Chondrocyte (in vitro differentiated cells): ENCODE results near the gene USP26. TPM values are rescaled to one million over a fixed set of nuclear protein-coding genes. Genes with fewer than 3 reads are reported as not detected.

Experiments used
- DNase-seq: peaks from one replicate; pipeline ENCODE4 v3.0.0; 2021; ENCODE audit warnings: mixed read lengths, low spot score
- H3K27ac Mint-ChIP-seq: one replicate; pipeline ENCODE4 v1.8.0; 2021; ENCODE audit warnings: mild to moderate bottlenecking, moderate library complexity, mixed read lengths; ENCODE audit not compliant: unreplicated experiment
- H3K27me3 Mint-ChIP-seq: 2 replicates; pipeline ENCODE4 v1.8.0; 2021; ENCODE audit warnings: low read depth, mixed read lengths
- H3K36me3 Mint-ChIP-seq: 2 replicates; pipeline ENCODE4 v1.8.0; 2021; ENCODE audit warnings: low read depth, mixed read lengths
- H3K4me1 Mint-ChIP-seq: 2 replicates; pipeline ENCODE4 v1.8.0; 2021; ENCODE audit warnings: low read depth, mild to moderate bottlenecking, mixed read lengths
- H3K4me3 Mint-ChIP-seq: one replicate; pipeline ENCODE4 v1.8.0; 2021; ENCODE audit warnings: mild to moderate bottlenecking, moderate library complexity, mixed read lengths; ENCODE audit not compliant: unreplicated experiment
- H3K9me3 Mint-ChIP-seq: 2 replicates; pipeline ENCODE4 v1.8.0; 2021; ENCODE audit warnings: low read depth, mixed read lengths
- CTCF ChIP-seq: fragments of 200-600 bp; sonication (generic); IDR thresholded peaks from 2 replicates; pipeline ENCODE4 v1.5.0; 2021; ENCODE audit warnings: antibody characterized with exemption, mild to moderate bottlenecking, moderate library complexity
- long read RNA-seq: library from polyadenylated mRNA; stranded (forward); transcript quantifications from one replicate; pipeline ENCODE4 v2.0.0, GENCODE V29; 2021
- total RNA-seq: library from RNA; stranded (reverse); gene quantifications from 3 replicates; pipeline ENCODE4 v1.2.1, GENCODE V29; 2021

The USP26 gene
- 0.17 TPM in 1 of 3 replicates, not detected in the others for total RNA-seq
- long read RNA-seq: 0 reads

- Mint-ChIP-seq H3K36me3 (no peaks in the 10 kb centered on the region), H3K4me3 (no peak within 1 kb of the TSS), H3K27ac (no peak within 1 kb of the TSS), H3K27me3 (no peaks in the 10 kb centered on the region), H3K9me3 (no peaks in the 10 kb centered on the region), H3K4me1 (no peaks in the 10 kb centered on the region)
- no peak for TF ChIP-seq CTCF
- no peak for DNase-seq
Measured at GRCh38 chrX:133097031-133097430, at the start of gene USP26. Gene USP26 (minus strand): TSS chrX:133097109. CDS start chrX:133028220, 68,889 bp downstream.

- Mint-ChIP-seq H3K9me3 (no peaks in the 10 kb centered on the region), H3K4me1 (no peaks in the 10 kb centered on the region)
- TF ChIP-seq CTCF: no peak
Measured at GRCh38 chrX:133134282-133134681, 37.4 kb upstream of the USP26 start.

GRCh38 chrX:133120406-133120805 is 23.5 kb upstream of the USP26 start:
- Mint-ChIP-seq H3K9me3 (no peaks in the 10 kb centered on the region), H3K27me3 (peaks cover 11% of the 10 kb centered on the region), H3K27ac (no peak overlapping the region), H3K4me3 (no peak overlapping the region), H3K36me3 (no peaks in the 10 kb centered on the region), H3K4me1 (no peaks in the 10 kb centered on the region)
- no peak for DNase-seq
- no peak for TF ChIP-seq CTCF

More at GRCh38 chrX:133134282-133134681, 37.4 kb upstream of the USP26 start:
- Mint-ChIP-seq H3K27ac (no peak overlapping the region), H3K36me3 (no peaks in the 10 kb centered on the region), H3K4me3 (no peak overlapping the region), H3K27me3 (peaks cover 9% of the 10 kb centered on the region)
- no peak for DNase-seq

- no peaks in the 10 kb centered on the region for H3K9me3 Mint-ChIP-seq
- no peaks in the 10 kb centered on the region for H3K4me1 Mint-ChIP-seq
- no peak overlapping the region for H3K4me3 Mint-ChIP-seq
- DNase-seq: no peak
- H3K27ac Mint-ChIP-seq: no peak overlapping the region
- no peak for TF ChIP-seq CTCF
- H3K36me3 Mint-ChIP-seq: no peaks in the 10 kb centered on the region
- H3K27me3 Mint-ChIP-seq: no peaks in the 10 kb centered on the region
Measured at GRCh38 chrX:133094098-133094731, 2.7 kb downstream of the USP26 start.

- no peak overlapping the region for H3K4me3 Mint-ChIP-seq
- no peaks in the 10 kb centered on the region for H3K9me3 Mint-ChIP-seq
- H3K36me3 Mint-ChIP-seq: no peaks in the 10 kb centered on the region
- H3K27me3 Mint-ChIP-seq: no peaks in the 10 kb centered on the region
- H3K4me1 Mint-ChIP-seq: no peaks in the 10 kb centered on the region
- DNase-seq: no peak
- TF ChIP-seq CTCF: no peak
- no peak overlapping the region for H3K27ac Mint-ChIP-seq
Measured at GRCh38 chrX:133090236-133090809, 6.6 kb downstream of the USP26 start.
